GM12878 (cell line): ENCODE measurements around the gene CD300A. TPM values are rescaled to one million over a fixed set of nuclear protein-coding genes. Genes with fewer than 3 reads are reported as not detected.

Experiments used
- ATAC-seq: fragments of 200-7000 bp; cut with Tn5 transposase; 3 replicates; pipeline ENCODE4 v1.9.1; 2020; ENCODE audit warnings: mild to moderate bottlenecking, moderate library complexity
- BruUV-seq: library from RNA; stranded (reverse); fragments of 400-500 nt; replicated peaks from 2 replicates; lab custom pipeline; 2021; lab: Mats Ljungman, UMichigan
- CTCF ChIA-PET: fragments of 300-600 bp; sonication (Branson Sonifier 250); formaldehyde crosslinking; extraction: SDS; loops from one replicate; lab custom pipeline; 2021; ENCODE audit warnings: inconsistent platforms; lab: Yijun Ruan, JAX
- POLR2A ChIA-PET: fragments of 350-600 bp; formaldehyde crosslinking; extraction: SDS; loops from one replicate; lab custom pipeline; 2021; ENCODE audit warnings: inconsistent platforms; lab: Charles Lee
- RAD21 ChIA-PET: fragments of 300-600 bp; sonication (Branson Sonifier 250); formaldehyde crosslinking; loops from one replicate; lab custom pipeline; 2023; ENCODE audit warnings: antibody characterized with exemption; ENCODE audit not compliant: unreplicated experiment; lab: Charles Lee
- SMC1A ChIA-PET: fragments of 300-600 bp; sonication (Branson Sonifier 250); formaldehyde crosslinking; loops from one replicate; lab custom pipeline; 2023; ENCODE audit not compliant: unreplicated experiment, uncharacterized antibody; lab: Charles Lee
- DNase-seq: peaks from one replicate; pipeline ENCODE4 v3.0.0-alpha.2; 2011; ENCODE audit warnings: low read depth, low spot score
- FAIRE-seq: peaks from 3 replicates; lab custom pipeline; 2011; peaks lifted over from hg19 to GRCh38; lab: Jason Lieb, UNC
- H2AFZ ChIP-seq: 2 replicates; pipeline ENCODE4 v1.6.0; 2011; ENCODE audit warnings: low read depth, low read length, control low read depth; ENCODE audit not compliant: control insufficient read depth
- H3K27ac ChIP-seq: 2 replicates; pipeline ENCODE4 v1.5.1; 2011; ENCODE audit warnings: control low read depth; ENCODE audit not compliant: control insufficient read depth, insufficient read depth
- H3K27me3 ChIP-seq, 2 experiments: replicated peaks in 1 of 2; 2 replicates each; pipeline versions ENCODE4 v1.6.0 to v1.6.1; 2011; ENCODE audit warnings: low read length in 1 of 2; ENCODE audit not compliant: control insufficient read depth in 2 of 2, insufficient read depth in 2 of 2
- H3K36me3 ChIP-seq, 2 experiments: 2 replicates each; pipeline ENCODE4 v1.5.1; 2011; ENCODE audit warnings: low read length in 1 of 2; ENCODE audit not compliant: control insufficient read depth in 2 of 2, insufficient read depth in 2 of 2
- H3K4me1 ChIP-seq: 2 replicates; pipeline ENCODE4 v1.6.1; 2011; ENCODE audit warnings: mild to moderate bottlenecking, low read length, moderate library complexity, mixed read lengths; ENCODE audit not compliant: control insufficient read depth, insufficient read depth
- H3K4me2 ChIP-seq: 2 replicates; pipeline ENCODE4 v1.6.0; 2011; ENCODE audit warnings: control low read depth; ENCODE audit not compliant: control insufficient read depth, insufficient read depth
- H3K4me3 ChIP-seq: fragments of 200-600 bp; sonication (generic); 2 replicates; pipeline ENCODE4 v1.5.1; 2016
- H3K79me2 ChIP-seq: 2 replicates; pipeline ENCODE4 v1.6.0; 2011; ENCODE audit warnings: low read length; ENCODE audit not compliant: control insufficient read depth, insufficient read depth
- H3K9ac ChIP-seq: 2 replicates; pipeline ENCODE4 v1.8.0; 2011; ENCODE audit warnings: low read length, control low read depth, mixed read lengths; ENCODE audit not compliant: control insufficient read depth, insufficient read depth
- H3K9me3 ChIP-seq: replicated peaks from 3 replicates; pipeline ENCODE4 v1.5.1; 2011; ENCODE audit warnings: mild to moderate bottlenecking, low read length; ENCODE audit not compliant: control insufficient read depth, insufficient read depth
- H4K20me1 ChIP-seq: 2 replicates; pipeline ENCODE4 v1.6.0; 2011; ENCODE audit not compliant: control insufficient read depth, insufficient read depth
- CTCF ChIP-seq, 3 experiments: IDR thresholded peaks in 2 of 3; conservative IDR thresholded peaks in 1 of 3; 2 replicates each; pipeline ENCODE4 v1.5.1; 2011; ENCODE audit warnings: low read depth in 3 of 3, low read length in 3 of 3, mild to moderate bottlenecking in 3 of 3, control low read depth in 2 of 3, moderate library complexity in 2 of 3, inconsistent platforms in 1 of 3, mixed read lengths in 1 of 3; ENCODE audit not compliant: control insufficient read depth in 2 of 3, insufficient read depth in 1 of 3; ENCODE audit errors: extremely low read depth in 1 of 3
- NR2F1 ChIP-seq: fragments of 450-650 bp; conservative IDR thresholded peaks from 2 replicates; pipeline ENCODE4 v1.6.1; 2017; ENCODE audit warnings: mild to moderate bottlenecking
- RAD21 ChIP-seq: IDR thresholded peaks from 2 replicates; pipeline ENCODE4 v1.6.1; 2011; ENCODE audit warnings: mild to moderate bottlenecking, low read depth, low read length, moderate library complexity; ENCODE audit not compliant: insufficient read depth
- SMC3 ChIP-seq: IDR thresholded peaks from 2 replicates; pipeline ENCODE4 v1.6.1; 2011; ENCODE audit warnings: low read length, improper control_type of control experiment, borderline replicate concordance
- WGBS: methylation state at CpG from one replicate; pipeline ENCODE4 v1.1.6; 2016; ENCODE audit warnings: low lambda C conversion rate; ENCODE audit not compliant: insufficient replicate concordance, insufficient coverage; ENCODE audit errors: missing lambda C conversion rate; 5-methylcytosine and 5-hydroxymethylcytosine counted together
- in situ Hi-C: fragments of 300-500 bp; cut with MboI; formaldehyde crosslinking; loops from 9 replicates; pipeline ENCODE4 v1.14.3; 2018; ENCODE audit warnings: mixed read lengths
- intact Hi-C: fragments of 100-400 bp; cut with micrococcal nuclease; formaldehyde crosslinking; loops from one replicate; pipeline ENCODE4 v1.14.2; 2022; ENCODE audit not compliant: unreplicated experiment
- polyA plus RNA-seq, 11 experiments: library from polyadenylated mRNA; depleted of rRNA in 4 of 11; unstranded in 6 of 11; stranded (reverse) in 5 of 11; fragments of >200 nt; fragmentation: Nextera tagmentation in 4 of 11; fragmentation: Illumina TruSeq in 1 of 11; extraction: Ambion mirVana in 4 of 11; extraction: Trizol in 1 of 11; gene quantifications; 1 replicate in 1 of 11; 2 replicates in 10 of 11; pipeline versions ENCODE4 v1.2.1 to v1.2.3, GENCODE V29; 2011 to 2016; ENCODE audit warnings: inconsistent platforms in 2 of 11, missing spikeins in 2 of 11, low read depth in 1 of 11
- total RNA-seq, 4 experiments: library from RNA; depleted of rRNA in 3 of 4; stranded (reverse); fragments of >200 nt in 3 of 4; fragmentation: Illumina TruSeq in 1 of 4; extraction: Trizol in 1 of 4; gene quantifications; 2 replicates each; pipeline versions ENCODE4 v1.2.1 to v1.2.3, GENCODE V29; 2013 to 2021

Gene CD300A
- total and polyA plus RNA-seq, 10 of the 15 experiments (the other 5 are each of a cell fraction or from before 2014, with no cell fraction given): 10.6 to 128 (median 36.1) TPM

GRCh38 chr17:74460241-74460640, 6.2 kb upstream of the CD300A start:
- no peak for ATAC-seq
- Histone ChIP-seq H3K27me3 (no peaks in the 10 kb centered on the region), H3K27ac (no peak overlapping the region)
- BruUV-seq: no TSS peak
- TF ChIP-seq RAD21 (peak; percentile 38), SMC3 (peak; percentile 40; the same call in 1 of the 2 replicates), NR2F1 (no peak), CTCF (IDR thresholded peaks at IDR 0.05 in 2 of 3, conservative IDR thresholded peaks at IDR 0.05 in 1 of 3; ENCODE audit: control insufficient read depth in 2 of 3, extremely low read depth in 1 of 3, insufficient read depth in 1 of 3, low read depth in 3 of 3, low read length in 3 of 3) (peak in 2 of 3 experiments; percentile 16 to 46; a peak in 2 of 6 replicates)
- TF ChIP-seq, all 136 proteins: peak for 3
- Histone ChIP-seq H2AFZ (no peak overlapping the region), H3K79me2 (peaks cover 8% of the 10 kb centered on the region), H3K9me3 (no peaks in the 10 kb centered on the region), H4K20me1 (no peaks in the 10 kb centered on the region), H3K36me3 (no peaks in the 10 kb centered on the region), H3K4me3 (no peak overlapping the region), H3K4me1 (peaks cover 31% of the 10 kb centered on the region), H3K4me2 (no peak overlapping the region), H3K9ac (no peak overlapping the region)
- intact Hi-C loops (no loop called here), in situ Hi-C loops (no loop called here)
- ChIA-PET SMC1A (interaction anchor here (1.0 to 2.8 kb wide), 7 partner anchors 10 to 92 kb away, joined by 3 to 11 read pairs (median 4); no protein-coding TSS in a partner anchor), CTCF (interaction anchor here (0.8 to 10.5 kb wide), 10 partner anchors 8 to 161 kb away, joined by 3 to 314 read pairs (median 5); partner anchors contain the start of gene GPR142), RAD21 (interaction anchor here (0.6 to 7.1 kb wide), 8 partner anchors 10 to 92 kb away, joined by 3 to 83 read pairs (median 3); partner anchors contain the start of genes CD300LB and GPR142), POLR2A (no interaction called here)
- no peak for DNase-seq
- no peak for FAIRE-seq
- 93% methylated on average over 2 of the region's 2 CpGs for WGBS
